HepG2 (cell line): ENCODE measurements around the gene CMKLR1. TPM values are rescaled to one million over a fixed set of nuclear protein-coding genes. Genes with fewer than 3 reads are reported as not detected.
A peak's percentile ranks its signal among the peaks of the same experiment; 100 is the strongest.

ENCODE experiments used
- ATAC-seq: fragments of 200-7000 bp; cut with Tn5 transposase; 3 replicates; pipeline ENCODE4 v1.9.1; 2020; ENCODE audit warnings: mild to moderate bottlenecking, moderate library complexity
- BruUV-seq: library from RNA; stranded (reverse); fragments of 400-500 nt; replicated peaks from 2 replicates; lab custom pipeline; 2021; lab: Mats Ljungman, UMichigan
- CTCF ChIA-PET: fragments of 300-600 bp; formaldehyde crosslinking; extraction: SDS; loops from one replicate; lab custom pipeline; 2021; ENCODE audit warnings: low total read pairs, inconsistent platforms, low intra/inter-chr PET ratio; lab: Yijun Ruan, JAX
- POLR2A ChIA-PET: fragments of 350-600 bp; sonication (Branson Sonifier 250); formaldehyde crosslinking; loops from one replicate; lab custom pipeline; 2020; ENCODE audit warnings: antibody characterized with exemption, inconsistent platforms; lab: Yijun Ruan, JAX
- DNase-seq: peaks from one replicate; pipeline ENCODE4 v3.0.0-alpha.2; 2015; ENCODE audit warnings: low spot score
- FAIRE-seq: peaks from 3 replicates; lab custom pipeline; 2011; peaks lifted over from hg19 to GRCh38; lab: Jason Lieb, UNC
- H2AFZ ChIP-seq: one replicate; pipeline ENCODE4 v1.6.1; 2011; ENCODE audit warnings: low read length, inconsistent platforms
- H3K27ac ChIP-seq: fragments of 300-600 bp; 3 replicates; pipeline ENCODE4 v1.8.0; 2011; ENCODE audit warnings: mixed run types, mild to moderate bottlenecking, mixed read lengths, low read length, inconsistent platforms; ENCODE audit not compliant: insufficient read depth; ENCODE audit errors: extremely low read length
- H3K27me3 ChIP-seq, 2 experiments: fragments of 200-600 bp in 1 of 2; 2 replicates in 1 of 2; 3 replicates in 1 of 2; pipeline versions ENCODE4 v1.6.0 to v1.8.0; 2011; ENCODE audit warnings: low read length in 2 of 2, mild to moderate bottlenecking in 2 of 2, moderate library complexity in 2 of 2, inconsistent platforms in 1 of 2; ENCODE audit not compliant: insufficient read depth in 2 of 2, control insufficient read depth in 1 of 2
- H3K36me3 ChIP-seq, 2 experiments: fragments of 200-600 bp in 1 of 2; replicated peaks in 1 of 2; 2 replicates in 1 of 2; 3 replicates in 1 of 2; pipeline versions ENCODE4 v1.5.1 to v1.8.0; 2011; ENCODE audit warnings: low read length in 2 of 2, inconsistent platforms in 1 of 2; ENCODE audit not compliant: insufficient read depth in 2 of 2, control insufficient read depth in 1 of 2
- H3K4me1 ChIP-seq: 2 replicates; pipeline ENCODE4 v1.5.1; 2012; ENCODE audit warnings: low read length, inconsistent platforms; ENCODE audit not compliant: insufficient read depth
- H3K4me2 ChIP-seq: 2 replicates; pipeline ENCODE4 v1.6.0; 2011; ENCODE audit warnings: low read depth, low read length, inconsistent platforms
- H3K4me3 ChIP-seq, 3 experiments: fragments of 200-600 bp in 1 of 3; sonication (generic), shearing (Covaris generic) in 1 of 3; replicated peaks in 1 of 3; 2 replicates each; pipeline ENCODE4 v1.5.1; 2011 to 2016; ENCODE audit warnings: low read length in 3 of 3, inconsistent platforms in 2 of 3, low read depth in 2 of 3, mild to moderate bottlenecking in 2 of 3, control low read depth in 1 of 3, mixed read lengths in 1 of 3; ENCODE audit not compliant: insufficient read depth in 1 of 3
- H3K79me2 ChIP-seq: one replicate; pipeline ENCODE4 v1.6.1; 2011; ENCODE audit warnings: low read length, inconsistent platforms; ENCODE audit not compliant: insufficient read depth
- H3K9ac ChIP-seq: 2 replicates; pipeline ENCODE4 v1.6.0; 2011; ENCODE audit warnings: mild to moderate bottlenecking, low read depth, low read length, inconsistent platforms; ENCODE audit not compliant: insufficient read depth
- H3K9me3 ChIP-seq: 2 replicates; pipeline ENCODE4 v1.5.1; 2012; ENCODE audit warnings: mild to moderate bottlenecking, low read length
- H4K20me1 ChIP-seq: 2 replicates; pipeline ENCODE4 v1.6.0; 2011; ENCODE audit warnings: inconsistent platforms, mild to moderate bottlenecking, low read length, moderate library complexity; ENCODE audit not compliant: insufficient read depth
- ATF3 ChIP-seq: sonication (generic); formaldehyde crosslinking; IDR thresholded peaks from 2 replicates; pipeline ENCODE4 v1.4.0; 2020; ENCODE audit warnings: missing genetic modification reagents
- FOXA3 ChIP-seq: IDR thresholded peaks from 2 replicates; pipeline ENCODE4 v1.6.1; 2016; ENCODE audit warnings: missing genetic modification reagents, missing compliant biosample characterization
- MAFK ChIP-seq, 2 experiments: IDR thresholded peaks in 1 of 2; conservative IDR thresholded peaks in 1 of 2; 2 replicates each; pipeline ENCODE4 v1.6.1; 2011; ENCODE audit warnings: improper control_type of control experiment in 2 of 2, low read length in 2 of 2
- NFRKB ChIP-seq: fragments of 450-650 bp; IDR thresholded peaks from 2 replicates; pipeline ENCODE4 v1.6.1; 2017
- PPARG ChIP-seq: conservative IDR thresholded peaks from 2 replicates; pipeline ENCODE4 v1.6.1; 2016; ENCODE audit warnings: missing biosample characterization, missing genetic modification reagents
- RARA ChIP-seq: IDR thresholded peaks from 2 replicates; pipeline ENCODE4 v1.6.1; 2016; ENCODE audit warnings: missing genetic modification reagents, missing compliant biosample characterization
- RXRB ChIP-seq: IDR thresholded peaks from 2 replicates; pipeline ENCODE4 v1.6.1; 2016; ENCODE audit warnings: borderline replicate concordance, missing genetic modification reagents, missing compliant biosample characterization
- SMAD9 ChIP-seq: sonication (generic); formaldehyde crosslinking; IDR thresholded peaks from 2 replicates; pipeline ENCODE4 v1.5.1; 2020; ENCODE audit warnings: mild to moderate bottlenecking, missing genetic modification reagents
- SNRNP70 ChIP-seq: fragments of 200-400 bp; formaldehyde crosslinking; IDR thresholded peaks from 2 replicates; pipeline ENCODE4 v1.6.1; 2017; ENCODE audit warnings: mild to moderate bottlenecking, low read depth, low read length, moderate library complexity
- TFAP4 ChIP-seq: sonication (generic); IDR thresholded peaks from 2 replicates; pipeline ENCODE4 v1.6.1; 2016; ENCODE audit warnings: low read depth, borderline replicate concordance
- ZNF644 ChIP-seq: IDR thresholded peaks from 2 replicates; pipeline ENCODE4 v1.6.1; 2016; ENCODE audit warnings: low read depth
- ZSCAN30 ChIP-seq: sonication (generic); formaldehyde crosslinking; IDR thresholded peaks from 2 replicates; pipeline ENCODE4 v1.5.0; 2020; ENCODE audit warnings: mild to moderate bottlenecking, missing genetic modification reagents
- WGBS: methylation state at CpG from one replicate; pipeline ENCODE4 v1.1.6; 2017; ENCODE audit warnings: low lambda C conversion rate; 5-methylcytosine and 5-hydroxymethylcytosine counted together
- in situ Hi-C: cut with HindIII; loops from 2 replicates; pipeline ENCODE4 v1.10.0; 2017; ENCODE audit warnings: low pct_unique_long_range_greater_than_20kb; ENCODE audit not compliant: extremely low pct_ligation_motif_present
- intact Hi-C: fragments of 100-400 bp; cut with micrococcal nuclease; formaldehyde crosslinking; loops from one replicate; pipeline ENCODE4 v1.10.0; 2022; ENCODE audit not compliant: unreplicated experiment
- polyA plus RNA-seq, 8 experiments: library from polyadenylated mRNA; depleted of rRNA in 3 of 8; stranded (reverse) in 7 of 8; unstranded in 1 of 8; fragments of >200 nt; fragmentation: Illumina TruSeq in 4 of 8; extraction: Trizol in 4 of 8; gene quantifications; 2 replicates each; pipeline versions ENCODE4 v1.2.1 to v1.2.3, GENCODE V29; 2011 to 2016; ENCODE audit warnings: low read depth in 4 of 8, missing spikeins in 1 of 8, mixed read lengths in 1 of 8; ENCODE audit not compliant: insufficient read depth in 1 of 8
- total RNA-seq, 5 experiments: library from RNA; depleted of rRNA; stranded (reverse); fragments of >200 nt; fragmentation: Illumina TruSeq; extraction: Trizol; gene quantifications; 2 replicates each; pipeline ENCODE4 v1.2.3, GENCODE V29; 2016; ENCODE audit warnings: low read depth in 1 of 5
- TF ChIP-seq, protein P1 (sequence below): IDR thresholded peaks from 2 replicates; pipeline ENCODE4 v1.6.1; 2016

The CMKLR1 gene
- total and polyA plus RNA-seq, 2 of the 13 experiments (the other 11 are each of a cell fraction or from before 2014, with no cell fraction given), result not detected

GRCh38 chr12:108318472-108319275 lies 20.4 kb downstream of the CMKLR1 start:
- H3K4me3 ChIP-seq, result no peak overlapping the region
- H3K4me1 ChIP-seq, result peaks cover 53% of the 10 kb centered on the region
- H3K9me3 ChIP-seq, result no peaks in the 10 kb centered on the region
- H2AFZ ChIP-seq, result no peak overlapping the region
- H4K20me1 ChIP-seq, result no peaks in the 10 kb centered on the region
- no peak for DNase-seq
- H3K79me2 ChIP-seq, result no peaks in the 10 kb centered on the region
- ChIA-PET CTCF (no interaction called here), POLR2A (no interaction called here)
- TF ChIP-seq ZSCAN30 (no peak), ATF3 (CRISPR knock-in tag) (no peak)
- H3K36me3 ChIP-seq, result no peaks in the 10 kb centered on the region
- in situ Hi-C loops, result no loop called here
- no peak for ATAC-seq
- no peak overlapping the region for H3K4me2 ChIP-seq
- H3K27ac ChIP-seq, result no peak overlapping the region
- no peak overlapping the region for H3K9ac ChIP-seq
- WGBS, result 34% methylated on average over 6 of the region's 6 CpGs
- no TSS peak for BruUV-seq
- intact Hi-C loops, result no loop called here
- H3K27me3 ChIP-seq, result peaks cover 0 to 4% of the 10 kb centered on the region in 2 experiments; a peak in 2 of 5 replicates
- FAIRE-seq, result no peak

GRCh38 chr12:108317308-108318234 lies 21.5 kb downstream of the CMKLR1 start:
- WGBS, result 32% methylated on average over 5 of the region's 6 CpGs
- BruUV-seq, result no TSS peak
- intact Hi-C loops (no loop called here), in situ Hi-C loops (no loop called here)
- Histone ChIP-seq H3K9ac (no peak overlapping the region), H3K79me2 (no peaks in the 10 kb centered on the region), H2AFZ (no peak overlapping the region), H3K36me3 (no peaks in the 10 kb centered on the region), H3K27me3 (no peaks in the 10 kb centered on the region; a peak in 2 of 5 replicates), H4K20me1 (no peaks in the 10 kb centered on the region), H3K9me3 (no peaks in the 10 kb centered on the region), H3K27ac (no peak overlapping the region), H3K4me3 (no peak overlapping the region), H3K4me1 (peaks cover 64% of the 10 kb centered on the region), H3K4me2 (no peak overlapping the region)
- CTCF ChIA-PET, result no interaction called here
- no peak for ATAC-seq
- POLR2A ChIA-PET, result no interaction called here
- TF ChIP-seq SNRNP70, result no peak
- TF ChIP-seq RXRB (CRISPR knock-in tag), result peak; percentile 60; the same call in 1 of the 2 replicates
- peak; percentile 17; the same call in 1 of the 2 replicates for TF ChIP-seq FOXA3 (CRISPR knock-in tag)
- peak; percentile 80 for TF ChIP-seq PPARG (CRISPR knock-in tag)
- TF ChIP-seq, protein P1, sequence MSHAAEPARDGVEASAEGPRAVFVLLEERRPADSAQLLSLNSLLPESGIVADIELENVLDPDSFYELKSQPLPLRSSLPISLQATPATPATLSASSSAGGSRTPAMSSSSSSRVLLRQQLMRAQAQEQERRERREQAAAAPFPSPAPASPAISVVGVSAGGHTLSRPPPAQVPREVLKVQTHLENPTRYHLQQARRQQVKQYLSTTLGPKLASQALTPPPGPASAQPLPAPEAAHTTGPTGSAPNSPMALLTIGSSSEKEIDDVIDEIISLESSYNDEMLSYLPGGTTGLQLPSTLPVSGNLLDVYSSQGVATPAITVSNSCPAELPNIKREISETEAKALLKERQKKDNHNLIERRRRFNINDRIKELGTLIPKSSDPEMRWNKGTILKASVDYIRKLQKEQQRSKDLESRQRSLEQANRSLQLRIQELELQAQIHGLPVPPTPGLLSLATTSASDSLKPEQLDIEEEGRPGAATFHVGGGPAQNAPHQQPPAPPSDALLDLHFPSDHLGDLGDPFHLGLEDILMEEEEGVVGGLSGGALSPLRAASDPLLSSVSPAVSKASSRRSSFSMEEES (CRISPR knock-in tag), result 0 out of 2 replicates have a peak, but pooled peaks have one; percentile 20
- TF ChIP-seq MAFK (conservative IDR thresholded peaks at IDR 0.05 in 1 of 2, IDR thresholded peaks at IDR 0.05 in 1 of 2; ENCODE audit: low read length in 2 of 2), result peak; percentile 17 to 59; a peak in 2 of 4 replicates
- peak; percentile 22; the same call in 1 of the 2 replicates for TF ChIP-seq RARA
- TF ChIP-seq ZNF644, result 0 out of 2 replicates have a peak, but pooled peaks have one; percentile 27
- TF ChIP-seq SMAD9 (CRISPR knock-in tag), result no peak
- peak; percentile 77 for TF ChIP-seq TFAP4
- no peak for TF ChIP-seq NFRKB
- no peak for FAIRE-seq
- DNase-seq, result peak; percentile 32
